GM12878 (cell line): Measurements from ENCODE around the gene GARIN5A. TPM values are rescaled to one million over a fixed set of nuclear protein-coding genes. Genes with fewer than 3 reads are reported as not detected.

Experiments used
- EED ChIP-seq: sonication (generic); IDR thresholded peaks from 2 replicates; pipeline ENCODE4 v1.6.1; 2016; ENCODE audit warnings: antibody characterized with exemption, low read depth
- HDAC2 ChIP-seq: fragments of 200-600 bp; sonication (generic); IDR thresholded peaks from 2 replicates; pipeline ENCODE4 v1.6.1; 2017
- MYB ChIP-seq: fragments of 150-350 bp; IDR thresholded peaks from 2 replicates; pipeline ENCODE4 v1.6.1; 2014; ENCODE audit warnings: mild to moderate bottlenecking, low read depth, low read length, borderline replicate concordance
- NR2C1 ChIP-seq: fragments of 450-650 bp; IDR thresholded peaks from 2 replicates; pipeline ENCODE4 v1.6.1; 2017; ENCODE audit warnings: antibody characterized with exemption, mild to moderate bottlenecking, moderate library complexity
- SMAD5 ChIP-seq: IDR thresholded peaks from 2 replicates; pipeline ENCODE4 v1.6.1; 2016; ENCODE audit warnings: antibody characterized with exemption, low read depth
- TCF3 ChIP-seq: IDR thresholded peaks from 2 replicates; pipeline ENCODE4 v1.6.1; 2012; ENCODE audit warnings: low read depth, mild to moderate bottlenecking, low read length, borderline replicate concordance; ENCODE audit not compliant: insufficient read depth
- ZNF384 ChIP-seq: IDR thresholded peaks from 2 replicates; pipeline ENCODE4 v1.6.1; 2012; ENCODE audit warnings: low read depth, mild to moderate bottlenecking, low read length, improper control_type of control experiment, borderline replicate concordance
- ZZZ3 ChIP-seq: IDR thresholded peaks from 2 replicates; pipeline ENCODE4 v1.6.1; 2011; ENCODE audit warnings: low read depth; ENCODE audit not compliant: control insufficient read depth, insufficient read length
- polyA plus RNA-seq, 11 experiments: library from polyadenylated mRNA; depleted of rRNA in 4 of 11; unstranded in 6 of 11; stranded (reverse) in 5 of 11; fragments of >200 nt; fragmentation: Nextera tagmentation in 4 of 11; fragmentation: Illumina TruSeq in 1 of 11; extraction: Ambion mirVana in 4 of 11; extraction: Trizol in 1 of 11; gene quantifications; 1 replicate in 1 of 11; 2 replicates in 10 of 11; pipeline versions ENCODE4 v1.2.1 to v1.2.3, GENCODE V29; 2011 to 2016; ENCODE audit warnings: inconsistent platforms in 2 of 11, missing spikeins in 2 of 11, low read depth in 1 of 11
- total RNA-seq, 4 experiments: library from RNA; depleted of rRNA in 3 of 4; stranded (reverse); fragments of >200 nt in 3 of 4; fragmentation: Illumina TruSeq in 1 of 4; extraction: Trizol in 1 of 4; gene quantifications; 2 replicates each; pipeline versions ENCODE4 v1.2.1 to v1.2.3, GENCODE V29; 2013 to 2021
- TF ChIP-seq, protein P1 (sequence below): IDR thresholded peaks from 2 replicates; pipeline ENCODE4 v1.6.1; 2012; ENCODE audit warnings: mild to moderate bottlenecking, low read depth, low read length

The GARIN5A gene
- total and polyA plus RNA-seq, 10 of the 15 experiments (the other 5 are each of a cell fraction or from before 2014, with no cell fraction given): 0.18 to 1.2 (median 0.24) TPM; not detected in 6

DNA sequence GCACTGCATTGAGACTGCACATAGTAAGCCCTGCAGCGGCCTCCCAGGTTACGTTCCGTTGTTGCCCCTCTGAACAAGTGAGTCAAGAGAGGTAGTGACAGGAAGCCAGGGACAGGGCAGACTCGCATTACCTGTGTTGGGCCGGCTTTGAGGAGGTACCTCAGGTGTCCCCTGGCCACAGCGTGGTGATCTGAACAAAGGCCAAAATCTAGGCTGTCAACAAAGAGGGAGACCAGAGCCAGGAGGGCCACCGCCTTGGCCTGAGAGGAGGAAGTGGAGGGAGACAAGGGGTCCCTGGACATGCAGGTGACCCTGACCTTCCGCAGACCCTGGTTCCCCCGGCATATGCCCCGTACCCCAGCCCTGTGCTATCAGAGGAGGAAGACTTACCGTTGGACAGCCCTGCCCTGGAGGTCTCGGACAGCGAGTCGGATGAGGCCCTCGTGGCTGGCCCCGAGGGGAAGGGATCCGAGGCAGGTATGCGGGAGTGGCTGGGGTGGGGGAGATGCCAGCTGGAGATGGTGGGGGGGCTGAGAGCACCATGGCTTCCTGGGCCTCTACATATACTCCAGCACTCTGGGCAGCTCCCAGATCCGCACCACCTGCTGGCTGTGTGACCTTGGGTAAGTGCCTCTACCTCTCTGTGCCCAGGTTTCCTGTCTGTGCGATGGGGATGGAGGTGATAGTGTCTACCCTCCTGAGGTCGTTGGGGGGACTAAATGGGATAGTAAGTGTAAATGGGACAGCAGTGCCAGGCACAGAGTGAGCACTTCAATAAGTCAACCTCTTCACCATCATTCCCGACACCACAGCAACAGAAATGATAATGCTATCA is 53.2 kb downstream of the GARIN5A start (continued):
- TF ChIP-seq, protein P1, sequence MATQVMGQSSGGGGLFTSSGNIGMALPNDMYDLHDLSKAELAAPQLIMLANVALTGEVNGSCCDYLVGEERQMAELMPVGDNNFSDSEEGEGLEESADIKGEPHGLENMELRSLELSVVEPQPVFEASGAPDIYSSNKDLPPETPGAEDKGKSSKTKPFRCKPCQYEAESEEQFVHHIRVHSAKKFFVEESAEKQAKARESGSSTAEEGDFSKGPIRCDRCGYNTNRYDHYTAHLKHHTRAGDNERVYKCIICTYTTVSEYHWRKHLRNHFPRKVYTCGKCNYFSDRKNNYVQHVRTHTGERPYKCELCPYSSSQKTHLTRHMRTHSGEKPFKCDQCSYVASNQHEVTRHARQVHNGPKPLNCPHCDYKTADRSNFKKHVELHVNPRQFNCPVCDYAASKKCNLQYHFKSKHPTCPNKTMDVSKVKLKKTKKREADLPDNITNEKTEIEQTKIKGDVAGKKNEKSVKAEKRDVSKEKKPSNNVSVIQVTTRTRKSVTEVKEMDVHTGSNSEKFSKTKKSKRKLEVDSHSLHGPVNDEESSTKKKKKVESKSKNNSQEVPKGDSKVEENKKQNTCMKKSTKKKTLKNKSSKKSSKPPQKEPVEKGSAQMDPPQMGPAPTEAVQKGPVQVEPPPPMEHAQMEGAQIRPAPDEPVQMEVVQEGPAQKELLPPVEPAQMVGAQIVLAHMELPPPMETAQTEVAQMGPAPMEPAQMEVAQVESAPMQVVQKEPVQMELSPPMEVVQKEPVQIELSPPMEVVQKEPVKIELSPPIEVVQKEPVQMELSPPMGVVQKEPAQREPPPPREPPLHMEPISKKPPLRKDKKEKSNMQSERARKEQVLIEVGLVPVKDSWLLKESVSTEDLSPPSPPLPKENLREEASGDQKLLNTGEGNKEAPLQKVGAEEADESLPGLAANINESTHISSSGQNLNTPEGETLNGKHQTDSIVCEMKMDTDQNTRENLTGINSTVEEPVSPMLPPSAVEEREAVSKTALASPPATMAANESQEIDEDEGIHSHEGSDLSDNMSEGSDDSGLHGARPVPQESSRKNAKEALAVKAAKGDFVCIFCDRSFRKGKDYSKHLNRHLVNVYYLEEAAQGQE: no peak
- TF ChIP-seq TCF3 (no peak), SMAD5 (no peak), ZZZ3 (no peak), ZNF384 (no peak), EED (no peak), HDAC2 (no peak), NR2C1 (no peak), MYB (no peak)
